IgD-negative memory B cell (primary cell): Measurements from ENCODE around the gene SMAP2. TPM values are rescaled to one million over a fixed set of nuclear protein-coding genes. Genes with fewer than 3 reads are reported as not detected.
"Not testable (repeated sequence)": the region's sequence is repeated elsewhere in the genome, so short reads cannot be mapped to it uniquely, and the experiment has no call there.

Source experiments
- H3K27ac Mint-ChIP-seq, 3 donors: one replicate each; pipeline ENCODE4 v1.8.0; 2020 to 2022; ENCODE audit warnings: mild to moderate bottlenecking in 3 of 3, mixed read lengths in 3 of 3, moderate library complexity in 1 of 3
- H3K27me3 Mint-ChIP-seq: one replicate; pipeline ENCODE4 v1.8.0; 2021; ENCODE audit warnings: mixed read lengths
- H3K36me3 Mint-ChIP-seq: one replicate; pipeline ENCODE4 v1.8.0; 2020; ENCODE audit warnings: mild to moderate bottlenecking, mixed read lengths
- H3K4me1 Mint-ChIP-seq, 3 donors: one replicate each; pipeline ENCODE4 v1.8.0; 2020 to 2022; ENCODE audit warnings: mixed read lengths in 3 of 3, mild to moderate bottlenecking in 1 of 3
- H3K4me3 Mint-ChIP-seq, 4 donors: one replicate each; pipeline ENCODE4 v1.8.0; 2020 to 2022; ENCODE audit warnings: mild to moderate bottlenecking in 4 of 4, mixed read lengths in 4 of 4, moderate library complexity in 3 of 4
- H3K9me3 Mint-ChIP-seq, 3 donors: one replicate each; pipeline ENCODE4 v1.8.0; 2020 to 2021; ENCODE audit warnings: mixed read lengths in 3 of 3, mild to moderate bottlenecking in 1 of 3
- polyA plus RNA-seq: library from polyadenylated mRNA; unstranded; fragments of 300-500 nt; fragmentation: Illumina TruSeq; gene quantifications from one replicate; pipeline ENCODE4 v1.2.3, GENCODE V29; 2021

SMAP2 gene
- polyA plus RNA-seq, 1 donor from 2014 or later = 624 TPM

- Mint-ChIP-seq H3K4me3 (peak overlapping the region; percentile 82 to 100 (median 90)), H3K27me3 (peaks cover 2% of the 10 kb centered on the region), H3K9me3 (no peaks in the 10 kb centered on the region), H3K4me1 (peaks cover 31 to 65% (median 55%) of the 10 kb centered on the region in 3 donors), H3K27ac (peak overlapping the region; percentile 95 to 99 (median 98)), H3K36me3 (peaks cover 14% of the 10 kb centered on the region)
Measured at GRCh38 chr1:40382601-40383000, 9.1 kb downstream of the SMAP2 start.

DNA sequence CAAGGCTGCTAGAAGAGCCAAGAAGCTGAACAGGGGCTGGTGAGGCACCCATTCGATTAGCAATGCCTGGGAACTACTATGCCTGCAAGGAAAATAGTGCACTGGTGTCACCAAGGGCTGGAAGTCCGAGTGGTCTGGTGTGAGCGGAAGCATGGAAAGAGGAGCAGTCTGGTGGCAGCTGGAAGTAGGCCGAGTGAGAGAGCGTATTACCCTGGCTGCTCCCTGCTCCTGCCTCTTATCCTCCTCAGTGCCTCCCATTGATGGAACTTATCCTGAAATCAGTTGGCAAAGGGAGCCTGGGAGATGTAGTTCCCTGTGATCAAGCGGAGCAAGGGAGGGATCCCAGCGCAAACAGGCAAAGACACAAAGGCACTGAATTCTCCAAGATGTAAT, 9.6 kb downstream of the SMAP2 start:
- H3K4me1 Mint-ChIP-seq = peaks cover 31 to 63% (median 50%) of the 10 kb centered on the region in 3 donors
- H3K9me3 Mint-ChIP-seq = no peaks in the 10 kb centered on the region
- peak overlapping the region; percentile 95 to 99 (median 98) for H3K27ac Mint-ChIP-seq
- H3K27me3 Mint-ChIP-seq = peaks cover 2% of the 10 kb centered on the region
- peak overlapping the region; percentile 82 to 100 (median 90) for H3K4me3 Mint-ChIP-seq
- H3K36me3 Mint-ChIP-seq = peaks cover 14% of the 10 kb centered on the region

DNA sequence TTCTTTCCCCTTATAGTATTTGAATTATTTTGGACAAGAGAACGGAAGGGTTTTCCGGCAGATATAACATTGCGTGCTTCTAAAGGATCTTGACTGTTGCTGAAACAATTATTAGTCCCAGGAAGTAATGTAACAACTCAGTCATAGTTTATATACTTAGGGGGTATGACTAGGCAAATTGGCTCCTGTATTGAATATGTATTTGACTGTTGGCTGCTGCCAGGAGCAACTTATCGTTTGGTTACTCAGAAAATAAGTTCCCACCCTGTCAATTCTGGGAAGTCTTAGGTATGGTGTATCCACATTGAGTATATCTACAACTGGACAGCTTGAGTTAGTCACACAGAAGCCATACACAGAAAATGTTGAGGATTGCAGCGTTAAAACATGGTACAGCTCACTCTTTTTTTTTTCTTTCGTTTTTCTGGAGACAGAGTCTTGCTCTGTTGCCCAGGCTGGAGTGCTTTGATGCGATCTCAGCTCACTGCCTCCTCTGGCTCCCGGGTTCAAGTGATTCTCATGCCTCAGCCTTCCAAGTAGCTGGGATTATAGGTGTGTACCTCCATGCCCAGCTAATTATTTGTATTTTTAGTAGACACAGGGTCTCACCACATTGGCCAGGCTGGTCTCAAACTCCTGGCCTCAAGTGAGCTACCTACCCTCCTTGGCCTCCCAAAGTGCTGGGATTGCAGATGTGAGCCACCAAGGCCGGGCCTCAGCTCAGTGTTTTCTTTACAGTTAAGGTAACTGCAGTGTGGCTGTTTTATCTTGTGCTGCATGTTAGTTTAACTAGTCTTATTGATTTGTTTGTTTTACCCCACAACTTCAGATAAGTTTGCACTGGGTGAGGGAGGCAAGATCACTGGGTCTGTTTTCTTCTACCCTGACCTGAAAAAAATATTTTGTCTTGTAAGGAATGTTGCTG, 10.2 kb downstream of the SMAP2 start:
- H3K9me3 Mint-ChIP-seq = no peaks in the 10 kb centered on the region
- H3K27ac Mint-ChIP-seq = peak overlapping the region; percentile 95 to 99 (median 98)
- H3K36me3 Mint-ChIP-seq = peaks cover 11% of the 10 kb centered on the region
- H3K4me3 Mint-ChIP-seq = peak overlapping the region; percentile 82 to 100 (median 90)
- peaks cover 2% of the 10 kb centered on the region for H3K27me3 Mint-ChIP-seq
- H3K4me1 Mint-ChIP-seq = peaks cover 34 to 61% (median 49%) of the 10 kb centered on the region in 3 donors

DNA sequence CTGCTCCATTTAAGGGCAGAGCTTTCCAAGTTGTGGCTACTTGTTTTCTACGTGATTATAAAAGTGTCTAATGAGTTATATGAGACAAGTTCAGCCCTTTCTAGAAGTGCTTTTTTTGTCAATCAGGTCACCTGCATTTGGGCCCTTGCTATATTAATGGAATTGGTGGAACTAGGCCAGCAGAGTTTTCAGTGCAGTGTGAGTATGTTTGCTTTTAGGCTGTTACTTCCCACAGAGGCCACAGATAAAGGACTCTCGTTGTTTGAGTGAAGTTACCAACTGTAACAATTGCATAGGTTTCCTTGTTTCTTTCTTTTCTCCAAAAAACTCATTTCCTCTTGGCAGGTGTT, 10.9 kb downstream of the SMAP2 start:
- peak overlapping the region; percentile 95 to 99 (median 98) for H3K27ac Mint-ChIP-seq
- H3K36me3 Mint-ChIP-seq = peaks cover 10% of the 10 kb centered on the region
- no peaks in the 10 kb centered on the region for H3K9me3 Mint-ChIP-seq

GRCh38 chr1:40384887-40385286, 11.4 kb downstream of the SMAP2 start:
- H3K4me3 Mint-ChIP-seq = peak overlapping the region; percentile 82 to 100 (median 90)
- H3K36me3 Mint-ChIP-seq = peaks cover 10% of the 10 kb centered on the region
- H3K27me3 Mint-ChIP-seq = peaks cover 2% of the 10 kb centered on the region
- H3K9me3 Mint-ChIP-seq = no peaks in the 10 kb centered on the region
- H3K27ac Mint-ChIP-seq = peak overlapping the region; percentile 95 to 99 (median 98)
- peaks cover 42 to 64% (median 55%) of the 10 kb centered on the region in 3 donors for H3K4me1 Mint-ChIP-seq

More for the DNA sequence above, 10.9 kb downstream of the SMAP2 start:
- peaks cover 2% of the 10 kb centered on the region for H3K27me3 Mint-ChIP-seq
- H3K4me1 Mint-ChIP-seq = peaks cover 40 to 65% (median 55%) of the 10 kb centered on the region in 3 donors
- peak overlapping the region; percentile 82 to 100 (median 90) for H3K4me3 Mint-ChIP-seq

DNA sequence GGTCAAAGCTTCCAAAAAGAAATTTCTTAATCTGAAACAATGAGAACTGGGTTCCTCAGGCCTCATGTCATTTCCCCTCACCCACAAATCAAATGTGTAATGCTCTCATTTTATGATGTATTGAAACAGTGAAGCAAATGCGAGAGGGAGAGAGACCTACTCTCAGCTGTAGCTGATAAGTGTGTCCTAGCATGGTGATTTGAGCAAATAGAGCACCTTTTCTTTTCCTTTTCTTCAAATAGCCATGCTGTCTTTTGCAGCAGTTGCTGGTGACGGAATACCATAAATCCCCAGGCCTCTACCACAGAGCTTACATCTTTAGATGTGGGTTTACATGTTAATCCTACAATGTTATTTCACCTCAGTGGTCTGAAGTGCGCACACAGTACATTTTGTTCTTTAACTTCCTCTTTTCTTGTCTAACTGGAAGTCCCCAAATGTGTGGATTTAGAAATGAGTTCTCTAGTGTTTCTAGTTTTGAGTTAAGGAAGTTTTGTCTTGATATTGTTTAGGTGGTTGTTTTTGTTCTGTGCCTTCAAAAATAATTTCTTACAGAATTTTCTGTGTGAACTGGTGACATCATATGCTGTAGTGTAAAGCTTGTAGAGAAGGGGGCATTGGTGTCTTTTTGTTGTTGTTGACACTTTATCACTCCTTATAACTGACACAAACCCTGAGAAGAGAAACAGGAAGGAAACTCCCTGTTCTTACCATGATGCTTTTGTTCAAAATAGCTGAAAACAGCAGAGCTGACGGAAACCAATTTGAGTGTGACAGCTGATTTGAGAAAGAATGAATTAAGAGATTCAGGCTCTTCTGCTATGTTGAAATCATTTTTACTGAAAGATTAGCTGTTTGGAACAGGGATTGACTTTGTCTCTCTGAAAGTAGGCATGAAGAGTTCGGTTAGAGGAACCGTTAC, 12.2 kb downstream of the SMAP2 start:
- Mint-ChIP-seq H3K9me3 (no peaks in the 10 kb centered on the region), H3K4me3 (peak overlapping the region; percentile 82 to 100 (median 90)), H3K36me3 (peaks cover 10% of the 10 kb centered on the region), H3K27ac (peak overlapping the region; percentile 95 to 99 (median 98)), H3K27me3 (peaks cover 2% of the 10 kb centered on the region), H3K4me1 (peaks cover 47 to 69% (median 58%) of the 10 kb centered on the region in 3 donors)

- H3K27me3 Mint-ChIP-seq = peaks cover 2% of the 10 kb centered on the region
- peaks cover 10% of the 10 kb centered on the region for H3K36me3 Mint-ChIP-seq
- H3K4me1 Mint-ChIP-seq = peaks cover 46 to 75% (median 61%) of the 10 kb centered on the region in 3 donors
- peak overlapping the region; percentile 82 to 100 (median 90) for H3K4me3 Mint-ChIP-seq
- no peaks in the 10 kb centered on the region for H3K9me3 Mint-ChIP-seq
- H3K27ac Mint-ChIP-seq = peak overlapping the region; percentile 95 to 99 (median 98)
Measured at GRCh38 chr1:40386359-40386723, 12.8 kb downstream of the SMAP2 start.

GRCh38 chr1:40386796-40387195, 13.3 kb downstream of the SMAP2 start:
- H3K4me1 Mint-ChIP-seq = peaks cover 46 to 75% (median 62%) of the 10 kb centered on the region in 3 donors
- H3K9me3 Mint-ChIP-seq = no peaks in the 10 kb centered on the region
- peaks cover 2% of the 10 kb centered on the region for H3K27me3 Mint-ChIP-seq
- H3K27ac Mint-ChIP-seq = peak overlapping the region; percentile 95 to 99 (median 98)
- peaks cover 10% of the 10 kb centered on the region for H3K36me3 Mint-ChIP-seq
- peak overlapping the region; percentile 82 to 100 (median 90) for H3K4me3 Mint-ChIP-seq

DNA sequence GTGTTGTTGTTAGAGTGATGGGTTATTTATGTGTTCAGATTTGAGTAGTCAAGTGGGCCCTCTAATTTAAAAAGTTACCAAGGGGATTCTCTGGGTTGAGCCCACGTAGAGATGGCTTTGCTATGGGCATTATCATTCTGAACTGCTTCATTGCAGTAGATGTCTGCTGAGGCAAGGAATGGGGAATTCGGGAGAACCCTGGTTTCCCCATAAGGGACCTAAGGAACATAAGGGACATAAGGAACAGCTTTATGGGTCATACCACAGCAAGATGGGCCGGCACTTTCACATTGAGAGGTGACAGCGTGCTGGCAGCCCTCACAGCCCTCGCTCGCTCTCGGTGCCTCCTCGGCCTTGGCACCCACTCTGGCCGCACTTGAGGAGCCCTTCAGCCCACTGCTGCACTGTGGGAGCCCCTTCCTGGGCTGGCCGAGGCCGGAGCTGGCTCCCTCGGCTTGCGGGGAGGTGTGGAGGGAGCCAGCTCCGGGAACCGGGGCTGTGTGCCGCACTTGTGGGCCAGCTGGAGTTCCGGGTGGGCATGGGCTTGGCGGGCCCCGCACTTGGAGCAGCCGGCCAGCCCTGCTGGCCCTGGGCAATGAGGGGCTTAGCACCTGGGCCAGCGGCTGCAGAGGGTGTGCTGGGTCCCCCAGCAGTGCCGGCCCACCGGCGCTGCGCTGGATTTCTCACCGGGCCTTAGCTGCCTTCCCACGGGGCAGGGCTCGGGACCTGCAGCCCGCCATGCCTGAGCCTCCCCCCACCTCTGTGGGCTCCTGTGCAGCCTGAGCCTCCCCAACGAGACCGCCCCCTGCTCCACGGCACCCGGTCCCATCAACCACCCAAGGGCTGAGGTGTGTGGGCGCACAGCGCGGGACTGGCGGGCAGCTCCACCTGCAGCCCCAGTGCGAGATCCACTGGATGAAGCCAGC, 14.1 kb downstream of the SMAP2 start:
- H3K27me3 Mint-ChIP-seq, H3K9me3 Mint-ChIP-seq, H3K36me3 Mint-ChIP-seq: not testable (repeated sequence)
- Mint-ChIP-seq H3K27ac (peak overlapping the region; percentile 95 to 99 (median 98)), H3K4me1 (peaks cover 52 to 78% (median 71%) of the 10 kb centered on the region in 3 donors), H3K4me3 (peak overlapping the region; percentile 23 to 100 (median 86))

- peaks cover 52 to 77% (median 69%) of the 10 kb centered on the region in 3 donors for H3K4me1 Mint-ChIP-seq
- peak overlapping the region; percentile 68 to 92 (median 76) for H3K4me3 Mint-ChIP-seq
- H3K27ac Mint-ChIP-seq = peak overlapping the region; percentile 89 to 94 (median 94)
- H3K9me3 Mint-ChIP-seq, H3K36me3 Mint-ChIP-seq, H3K27me3 Mint-ChIP-seq: not testable (repeated sequence)
Measured at GRCh38 chr1:40388456-40389321, 15.2 kb downstream of the SMAP2 start.

- Mint-ChIP-seq H3K36me3 (peaks cover 6% of the 10 kb centered on the region), H3K4me3 (peak overlapping the region; percentile 68 to 92 (median 76)), H3K9me3 (no peaks in the 10 kb centered on the region), H3K27ac (peak overlapping the region; percentile 89 to 94 (median 94)), H3K4me1 (peaks cover 57 to 80% (median 70%) of the 10 kb centered on the region in 3 donors), H3K27me3 (peaks cover 2% of the 10 kb centered on the region)
Measured at GRCh38 chr1:40389322-40389803, 15.8 kb downstream of the SMAP2 start.

DNA sequence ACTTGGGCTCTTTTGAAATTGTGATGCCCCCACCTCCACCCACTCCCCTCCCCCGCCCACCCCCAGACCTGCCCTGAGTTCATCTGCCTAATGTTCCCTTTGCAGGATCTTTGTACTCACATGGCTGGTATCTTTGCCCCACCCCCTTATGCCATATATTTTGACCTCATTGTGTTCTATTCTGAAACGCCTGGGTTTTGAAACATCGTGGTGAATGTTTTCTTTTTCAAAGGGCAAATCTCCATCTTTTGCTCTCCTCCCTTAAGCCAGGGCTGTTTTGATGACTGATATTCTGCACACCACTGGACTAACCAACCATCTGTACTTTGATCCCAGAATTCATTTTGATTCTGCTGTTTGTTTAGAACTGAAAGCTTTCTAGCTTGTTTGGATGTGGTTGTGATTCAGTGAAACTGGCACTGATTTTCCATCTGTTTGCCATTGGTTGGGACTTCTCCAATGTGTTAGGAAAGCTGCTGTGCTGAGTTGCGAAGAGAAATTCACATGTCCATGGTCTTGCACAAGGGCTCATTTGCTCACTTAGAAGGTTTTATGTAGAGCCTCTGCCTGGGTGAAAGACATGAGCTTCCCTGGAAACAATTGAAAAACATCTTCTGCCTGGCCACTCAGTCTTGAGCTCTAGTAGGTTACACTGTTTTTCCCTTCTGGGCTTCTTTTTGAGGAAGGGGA, 16.5 kb downstream of the SMAP2 start:
- H3K9me3 Mint-ChIP-seq = no peaks in the 10 kb centered on the region
- H3K4me3 Mint-ChIP-seq = peak overlapping the region; percentile 68 to 85 (median 76)
- peak overlapping the region; percentile 89 to 97 (median 94) for H3K27ac Mint-ChIP-seq
- peaks cover 2% of the 10 kb centered on the region for H3K27me3 Mint-ChIP-seq
- H3K36me3 Mint-ChIP-seq = peaks cover 11% of the 10 kb centered on the region
- H3K4me1 Mint-ChIP-seq = peaks cover 63 to 80% (median 69%) of the 10 kb centered on the region in 3 donors
